GM19438 (cell line): ENCODE results near the gene C1orf167.

ENCODE experiments used
- ATAC-seq: cut with Tn5 transposase; IDR thresholded peaks from one replicate; pipeline ENCODE4 v1.9.1; 2021; ENCODE audit warnings: low read depth; ENCODE audit not compliant: unreplicated experiment

Gene C1orf167, protein sequence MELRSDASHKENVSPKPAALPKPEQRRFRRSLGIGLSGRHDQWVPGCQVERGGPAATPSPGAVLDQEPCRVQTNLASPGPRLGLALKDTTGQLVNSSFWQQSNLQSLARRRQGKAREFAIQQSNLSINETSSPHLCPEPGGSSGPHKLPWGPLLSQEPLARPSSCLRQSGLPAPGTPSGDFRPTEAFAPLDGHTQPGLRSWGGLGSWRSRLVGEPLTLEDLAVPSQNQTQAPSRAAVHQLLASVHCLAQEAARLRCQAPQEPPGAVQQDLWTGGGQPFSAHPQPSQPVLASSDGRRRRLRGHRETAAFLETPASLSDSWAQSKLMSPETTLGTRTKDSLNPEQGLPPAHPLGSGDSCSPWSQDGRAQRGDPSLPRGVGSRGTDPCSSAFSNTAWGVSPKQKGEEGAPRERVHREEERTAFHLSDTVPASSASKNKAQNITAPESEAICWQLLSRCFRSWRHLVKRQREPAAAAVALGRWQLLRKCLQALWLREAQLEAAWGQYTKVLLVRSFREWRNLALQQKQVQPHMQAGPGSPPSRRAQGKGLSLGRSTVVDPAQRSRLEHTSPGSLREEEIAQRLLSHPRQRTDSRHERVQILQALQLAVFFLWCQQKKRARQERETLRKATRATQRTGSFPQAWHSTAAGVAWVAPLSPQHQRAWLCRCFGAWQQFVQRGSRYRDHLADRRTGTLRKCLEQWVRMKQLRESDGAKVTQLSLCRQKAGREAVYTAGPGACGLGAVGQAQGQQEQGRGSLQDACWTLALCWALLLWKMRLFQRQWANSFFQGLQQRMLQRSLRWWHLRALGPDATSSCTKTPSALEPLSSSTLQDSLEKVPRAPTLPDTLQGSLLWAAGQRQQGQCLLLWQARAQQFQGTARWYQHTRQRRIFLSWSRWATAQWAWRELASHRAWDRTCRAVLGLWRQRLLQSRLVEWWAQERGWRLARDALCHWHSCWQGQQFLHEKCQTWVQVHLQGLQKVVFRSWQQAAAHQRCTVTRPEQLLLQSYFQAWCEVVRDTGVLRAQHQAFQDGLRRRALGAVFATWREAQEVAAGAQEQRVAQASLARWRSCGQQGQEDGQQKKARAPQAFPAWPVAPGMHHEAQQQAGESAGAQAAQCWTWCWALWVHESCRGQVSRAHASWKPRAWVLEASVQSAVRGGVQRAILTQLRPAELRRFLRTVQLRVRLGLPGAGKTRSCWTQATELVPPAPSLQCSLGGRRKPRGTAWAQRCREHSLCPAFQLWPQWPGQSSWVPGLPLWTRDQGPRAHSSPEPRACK (N-terminal part only)

DNA sequence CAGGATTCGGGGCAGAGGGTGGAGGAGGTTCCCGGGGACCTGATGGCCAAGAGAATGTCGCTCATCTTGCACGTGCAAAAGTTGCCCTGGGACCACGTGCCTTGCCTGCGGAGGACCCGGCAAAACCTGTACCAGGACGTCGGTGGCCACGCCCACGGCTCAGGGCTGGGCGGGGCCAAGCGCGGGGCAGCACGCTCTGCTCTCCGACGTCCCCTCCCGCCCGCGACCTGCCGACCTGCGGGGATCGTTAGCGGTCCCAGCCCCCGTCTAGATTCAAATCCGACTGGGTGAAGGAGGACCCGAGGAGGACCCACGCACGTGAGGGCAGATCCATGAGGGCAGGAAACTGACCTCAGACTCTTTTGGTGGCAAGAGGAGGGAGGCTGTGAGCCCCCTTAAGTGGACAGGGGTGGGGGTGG is at the start of gene C1orf167:
Gene C1orf167 (plus strand): TSS at position 206 of the 419 bp plus-strand sequence. CDS start 2,208 bp downstream, outside the sequence.
- ATAC-seq, result no peak

DNA sequence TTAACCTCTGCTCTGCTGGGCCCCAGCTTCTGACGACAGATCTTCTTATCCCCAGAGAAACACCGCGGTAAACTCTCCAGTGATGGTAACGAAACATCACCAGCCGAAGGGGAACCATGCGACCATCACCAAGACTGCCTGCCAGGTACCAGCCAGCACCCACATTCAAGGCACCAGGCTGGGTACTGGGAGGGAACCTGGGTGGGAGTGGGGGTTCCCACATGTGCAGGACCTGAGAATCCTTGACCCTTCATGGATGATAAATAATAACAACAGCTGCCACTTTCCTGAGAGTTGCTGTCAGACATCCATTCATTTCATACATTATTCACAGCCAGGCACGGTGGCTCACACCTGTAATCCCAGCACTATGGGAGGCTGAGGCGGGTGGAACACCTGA is 49.7 kb upstream of the C1orf167 start:
- ATAC-seq, result no peak

DNA sequence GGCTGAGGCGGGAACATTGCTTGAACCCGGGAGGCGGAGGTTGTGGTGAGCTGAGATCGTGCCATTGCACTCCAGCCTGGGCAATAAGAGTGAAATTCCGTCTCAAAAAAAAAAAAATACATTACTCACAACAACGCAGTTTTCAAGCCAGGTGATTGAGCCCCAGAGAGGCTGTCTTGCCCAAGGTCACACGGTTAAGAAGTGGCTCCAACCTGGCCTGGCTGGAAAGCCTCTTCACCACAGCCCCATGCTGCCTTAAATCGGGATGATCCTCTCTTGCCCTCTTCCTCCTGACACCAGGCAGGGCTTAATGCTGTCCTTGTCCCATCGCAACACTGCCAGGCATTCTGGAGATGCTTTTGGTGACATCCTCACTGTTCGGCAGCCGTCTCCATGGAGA is 48.9 kb upstream of the C1orf167 start:
- no peak for ATAC-seq

DNA sequence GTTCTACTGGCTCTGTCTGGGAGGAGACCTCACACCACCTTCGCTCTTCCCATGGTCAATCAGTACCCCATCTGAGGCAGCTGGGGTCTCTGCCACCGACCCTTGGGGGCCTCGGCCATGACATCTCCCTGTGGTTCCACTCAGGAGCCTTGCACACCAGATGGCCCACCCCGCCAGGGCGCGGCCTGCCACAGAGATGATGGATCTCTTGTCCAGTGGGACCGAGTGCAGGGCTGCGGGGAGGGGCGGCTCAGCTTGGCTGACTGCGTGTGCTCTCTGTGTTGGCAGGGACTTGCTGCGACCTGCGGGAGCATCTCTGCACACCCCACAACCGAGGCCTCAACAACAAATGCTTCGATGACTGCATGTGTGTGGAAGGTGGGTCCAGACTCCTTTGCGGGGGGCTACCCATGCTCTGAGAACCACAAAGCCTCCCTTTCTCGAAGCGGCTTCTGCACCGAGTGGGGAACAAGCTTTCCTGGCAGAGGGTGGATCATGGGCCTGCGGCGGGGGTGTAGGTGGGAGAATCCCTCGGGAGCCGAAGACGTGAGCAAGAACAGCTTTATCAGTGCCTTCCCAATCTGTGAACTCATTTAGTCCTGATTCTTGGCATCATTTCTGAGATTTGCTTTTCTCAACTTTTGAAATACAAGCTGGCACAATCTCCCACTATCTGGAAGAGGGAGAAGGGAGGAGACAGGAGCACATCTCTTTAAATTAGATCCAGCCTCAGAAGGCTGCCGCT is 47.0 kb upstream of the C1orf167 start:
- ATAC-seq, result no peak

DNA sequence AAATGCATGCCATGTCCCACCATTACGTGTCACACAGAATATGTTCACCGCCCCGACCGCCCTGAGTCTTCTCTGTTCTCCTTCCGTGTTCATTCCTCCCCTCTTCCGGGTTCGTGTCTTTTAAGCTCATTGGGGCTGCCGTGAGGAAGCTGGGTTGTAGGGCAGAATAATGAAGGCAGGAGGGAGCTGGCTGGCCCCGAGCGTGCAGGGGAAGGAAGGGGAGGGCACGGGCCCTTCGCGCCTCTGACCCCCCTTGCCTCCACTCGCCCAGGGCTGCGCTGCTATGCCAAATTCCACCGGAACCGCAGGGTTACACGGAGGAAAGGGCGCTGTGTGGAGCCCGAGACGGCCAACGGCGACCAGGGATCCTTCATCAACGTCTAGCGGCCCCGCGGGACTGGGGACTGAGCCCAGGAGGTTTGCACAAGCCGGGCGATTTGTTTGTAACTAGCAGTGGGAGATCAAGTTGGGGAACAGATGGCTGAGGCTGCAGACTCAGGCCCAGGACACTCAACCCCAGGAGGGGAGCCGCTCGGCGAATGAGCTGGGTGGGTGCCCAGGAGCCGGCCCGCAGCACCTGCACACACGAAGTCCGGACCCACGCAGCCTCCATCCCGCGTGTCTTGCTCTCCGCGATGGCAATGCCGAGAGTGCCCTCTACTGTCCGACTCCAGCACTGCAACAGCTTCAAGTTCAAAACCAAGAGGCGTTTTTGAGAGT is 42.5 kb upstream of the C1orf167 start:
- no peak for ATAC-seq

DNA sequence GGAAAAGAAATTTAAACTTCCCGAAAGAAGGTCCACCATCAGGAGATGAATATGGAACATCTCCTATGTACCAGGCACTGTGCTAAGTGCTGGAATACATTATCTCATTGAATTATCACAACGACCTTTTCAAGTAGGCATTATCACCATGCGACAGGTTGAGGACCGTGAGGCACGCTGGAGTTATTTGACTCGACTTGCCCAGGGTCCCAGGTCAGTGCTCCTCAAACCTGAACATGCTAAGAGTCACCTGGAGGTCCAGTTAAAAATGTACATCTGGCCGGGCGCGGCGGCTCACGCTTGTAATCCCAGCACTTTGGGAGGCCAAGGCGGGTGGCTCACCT is 42.0 kb upstream of the C1orf167 start:
- no peak for ATAC-seq

DNA sequence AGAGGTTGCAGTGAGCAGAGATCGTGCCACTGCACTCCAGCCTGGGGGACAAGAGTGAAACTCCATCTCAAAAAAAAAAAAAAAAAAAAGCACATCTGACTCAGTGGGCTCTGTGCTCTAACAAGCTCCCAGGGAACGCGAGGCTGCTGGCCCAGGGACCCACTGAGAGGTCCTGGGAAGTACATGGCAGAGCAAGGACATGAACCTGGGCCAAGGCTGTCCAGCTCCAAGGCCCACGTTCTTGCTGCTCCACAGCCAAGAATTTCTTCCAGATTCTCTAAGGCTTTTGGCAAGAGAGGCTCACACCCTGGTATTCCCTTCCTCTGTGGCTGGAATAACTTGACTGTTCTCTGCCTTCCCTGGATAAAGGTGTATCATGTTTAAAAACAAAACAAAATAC is 41.5 kb upstream of the C1orf167 start:
- no peak for ATAC-seq

DNA sequence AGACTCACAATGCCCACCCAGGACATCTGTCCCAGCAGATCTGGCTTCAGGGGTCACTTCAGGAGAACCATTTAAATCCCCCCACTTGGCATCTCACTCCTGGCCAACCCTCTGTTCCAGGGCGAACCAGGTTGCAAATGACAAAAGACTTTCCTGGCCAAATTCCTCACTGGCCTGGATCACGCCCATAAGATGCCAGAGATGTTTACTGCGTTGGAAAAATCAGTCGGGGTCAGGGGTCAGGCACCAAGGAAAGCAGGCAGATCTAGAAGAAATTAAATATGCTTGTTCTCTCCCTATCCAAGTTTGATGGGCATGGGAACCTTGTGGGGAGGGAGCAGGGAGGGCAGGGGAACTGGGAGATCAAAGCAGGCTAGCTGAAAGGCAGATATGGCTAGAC is 40.7 kb upstream of the C1orf167 start:
- ATAC-seq, result no peak

DNA sequence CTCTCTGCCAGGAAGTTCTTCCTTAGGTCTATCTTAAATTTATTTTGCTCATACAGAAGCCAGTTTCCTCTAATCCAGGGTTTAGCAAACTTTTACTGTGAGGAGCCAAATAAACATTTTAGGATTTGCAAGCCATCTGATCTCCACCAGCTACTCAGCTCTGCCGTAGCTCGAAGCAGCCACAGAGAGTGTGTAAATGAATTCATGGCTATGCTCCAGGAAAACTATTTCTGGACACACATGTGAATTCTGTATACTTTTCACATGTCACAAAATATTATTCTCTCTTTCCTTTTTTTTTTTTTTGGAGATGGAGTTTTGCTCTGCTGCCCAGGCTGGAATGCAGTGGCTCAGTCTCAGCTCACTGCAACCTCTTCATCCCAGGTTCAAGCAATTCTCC is 39.5 kb upstream of the C1orf167 start:
- ATAC-seq, result no peak

DNA sequence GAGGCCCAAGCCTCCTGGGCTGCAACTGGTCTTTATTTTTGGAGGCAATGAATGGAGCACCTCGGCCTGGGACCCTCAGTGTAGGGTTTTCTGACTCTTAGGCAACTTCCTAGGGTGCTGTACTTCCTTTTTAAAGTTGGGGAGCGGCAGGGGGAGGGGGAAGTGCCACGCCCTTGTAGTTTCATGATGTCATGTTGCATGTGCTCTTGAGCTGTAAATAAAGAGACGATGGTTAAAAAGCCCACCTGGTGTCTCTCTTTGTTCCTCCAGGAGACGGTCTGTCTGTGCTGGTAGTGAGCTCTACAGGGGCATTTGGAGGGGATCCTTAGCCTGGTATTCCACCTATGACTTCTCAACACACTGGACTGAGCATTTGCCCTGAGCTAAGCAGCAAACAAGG is 36.4 kb upstream of the C1orf167 start:
- no peak for ATAC-seq

DNA sequence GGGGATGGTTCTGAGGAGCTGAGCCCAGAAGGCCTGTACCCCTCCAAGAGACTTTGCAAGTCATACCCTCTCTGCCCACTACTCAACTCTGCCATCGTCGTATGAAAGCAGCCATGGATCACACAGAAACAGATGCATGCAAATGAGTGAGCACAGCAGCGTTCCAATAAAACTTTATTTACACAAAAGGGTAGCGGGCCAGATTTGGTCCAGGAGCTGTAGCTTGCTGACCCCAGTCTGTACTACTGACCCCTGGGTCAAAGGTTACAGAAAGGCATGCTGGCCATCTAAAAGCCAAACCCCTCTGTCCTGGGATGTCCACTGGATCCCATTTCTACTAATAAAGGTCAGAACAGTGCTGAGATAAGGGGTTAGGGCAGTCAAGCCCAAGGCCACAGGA is 34.9 kb upstream of the C1orf167 start:
- no peak for ATAC-seq

DNA sequence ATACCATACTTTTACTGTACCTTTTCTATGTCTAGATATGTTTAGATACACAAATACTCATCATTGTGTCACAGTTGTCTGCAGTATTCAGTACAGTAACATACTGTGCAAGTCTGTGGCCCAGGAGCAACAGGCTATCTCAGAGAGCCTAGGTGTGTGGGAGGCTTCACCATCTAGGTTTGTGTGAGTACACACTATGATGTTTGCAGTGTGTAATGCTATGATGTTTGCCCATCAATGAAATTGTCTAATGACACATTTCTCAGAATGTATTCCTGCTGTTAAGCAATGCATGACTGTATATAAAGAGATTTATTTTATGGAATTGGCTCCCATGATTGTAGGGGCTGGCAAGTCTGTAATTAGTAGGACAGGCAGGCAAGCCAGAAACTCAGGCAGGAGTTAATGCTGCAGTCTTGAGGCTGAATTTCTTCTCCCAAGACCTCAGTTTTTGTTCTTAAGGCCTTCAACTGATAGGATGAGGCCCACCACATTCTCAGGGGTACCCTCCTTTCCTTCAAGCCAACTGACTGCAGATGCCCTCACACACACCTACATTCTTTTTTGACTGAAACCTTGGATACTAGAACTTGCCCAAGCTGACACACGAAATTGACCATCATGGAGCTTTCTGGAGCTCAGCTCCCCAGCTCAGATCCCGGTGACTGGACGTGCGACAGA is 33.7 kb upstream of the C1orf167 start:
- ATAC-seq, result no peak

DNA sequence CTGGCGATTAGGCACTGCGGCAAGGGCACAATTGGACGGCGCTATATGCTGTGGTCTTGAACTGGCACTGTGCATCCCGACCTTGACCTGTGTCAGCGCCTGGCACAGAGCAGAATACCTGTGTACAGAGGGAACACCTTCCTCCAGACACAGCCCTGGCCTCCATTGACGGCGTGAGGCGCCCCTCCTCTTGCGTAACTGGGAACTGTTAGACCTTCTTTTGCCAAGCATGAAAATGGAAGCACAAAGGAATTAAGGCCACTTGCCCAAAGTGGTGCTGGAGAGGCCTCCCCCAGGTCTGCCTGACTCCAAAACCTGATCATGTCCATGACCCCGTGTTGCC is 32.9 kb upstream of the C1orf167 start:
- no peak for ATAC-seq

DNA sequence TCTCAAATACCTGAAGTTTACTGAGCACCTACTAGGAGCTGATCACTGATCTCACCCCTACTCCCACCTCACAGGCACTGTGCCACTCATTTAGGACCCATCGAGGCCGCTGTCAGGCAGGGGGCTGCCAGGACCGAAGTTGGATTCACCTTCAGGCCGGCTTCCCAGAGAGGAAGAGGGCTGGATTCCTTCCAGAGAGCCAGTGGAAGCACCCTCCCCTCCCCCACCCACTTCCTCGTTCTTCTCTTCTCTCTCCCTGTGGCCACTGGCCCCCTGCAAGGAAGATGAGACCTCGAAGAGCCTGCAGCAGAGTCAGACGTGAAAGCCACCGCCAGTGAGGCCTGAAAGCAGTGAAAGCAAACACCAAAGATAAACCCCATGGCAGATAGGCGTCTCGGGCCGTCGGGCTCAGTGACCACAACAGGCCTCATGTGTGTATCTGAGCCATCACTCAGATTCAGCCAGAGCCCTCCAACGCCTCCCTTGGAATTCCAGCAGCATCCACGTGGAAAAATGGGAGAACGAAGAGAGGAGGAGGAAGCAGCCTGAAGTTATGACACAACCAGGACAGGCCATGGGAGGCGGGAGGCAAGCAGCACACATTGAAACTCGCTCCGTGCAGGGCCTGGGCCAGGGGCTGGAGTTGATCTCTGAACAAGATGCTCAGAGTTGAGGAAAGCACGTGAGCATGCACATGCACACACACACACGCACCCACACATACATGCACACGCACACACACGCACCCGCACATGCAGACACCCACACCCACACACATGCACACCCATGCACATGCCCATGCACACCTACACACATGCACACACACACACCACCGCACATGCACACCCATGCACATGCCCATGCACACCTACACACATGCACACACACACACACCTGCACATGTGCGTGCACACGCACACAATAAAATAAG is 32.2 kb upstream of the C1orf167 start:
- ATAC-seq, result no peak

DNA sequence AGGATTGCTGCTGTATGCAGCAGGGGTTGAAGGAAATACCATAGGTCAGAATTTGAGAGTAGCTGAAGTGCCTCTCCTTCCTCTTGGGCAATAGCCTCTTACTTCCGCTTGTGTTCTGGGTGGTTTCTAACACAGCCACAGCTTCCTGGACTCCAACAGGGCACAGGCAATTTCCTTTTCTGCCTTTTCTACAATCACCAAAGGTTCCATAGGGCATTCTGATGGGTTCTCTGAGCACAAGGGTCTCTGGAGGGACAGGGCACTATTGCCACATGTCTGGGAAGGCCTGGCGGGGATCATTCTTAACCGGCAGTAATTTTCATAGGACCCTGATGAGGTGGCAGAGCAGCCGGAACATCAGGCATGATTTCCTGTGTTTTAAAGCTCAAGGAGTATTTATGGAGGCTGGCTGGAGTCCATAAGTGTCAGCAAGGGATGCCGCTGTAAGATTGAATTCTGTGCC is 31.5 kb upstream of the C1orf167 start:
- no peak for ATAC-seq

DNA sequence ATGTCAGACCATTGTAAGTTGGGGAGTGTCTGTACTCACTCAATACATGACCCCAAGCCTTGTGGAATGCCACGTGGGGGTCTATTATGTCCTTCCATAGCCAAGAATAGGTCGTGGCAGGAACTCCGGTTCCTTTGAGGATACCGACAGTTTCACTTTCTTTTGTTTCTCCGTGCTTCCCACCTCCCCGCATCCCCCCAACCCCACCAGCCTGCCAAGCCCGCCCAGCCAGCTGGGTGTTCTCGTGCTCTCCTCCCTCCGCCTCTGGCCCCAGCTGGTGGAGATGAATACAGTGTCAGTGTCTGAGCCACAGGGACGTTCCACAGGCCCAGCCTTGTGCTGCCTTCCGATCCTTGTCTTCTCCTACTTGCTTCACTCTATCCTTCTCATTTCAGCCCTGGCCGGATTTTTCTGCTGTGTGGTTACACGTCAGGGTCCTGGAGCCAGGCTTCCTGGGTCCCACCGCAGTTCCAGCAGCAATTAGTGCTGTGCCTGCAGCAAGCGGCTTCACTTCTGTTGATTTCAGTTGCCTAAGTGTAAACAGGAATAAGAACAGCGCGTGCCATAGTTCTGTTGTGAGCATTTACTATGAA is 30.2 kb upstream of the C1orf167 start:
- no peak for ATAC-seq

DNA sequence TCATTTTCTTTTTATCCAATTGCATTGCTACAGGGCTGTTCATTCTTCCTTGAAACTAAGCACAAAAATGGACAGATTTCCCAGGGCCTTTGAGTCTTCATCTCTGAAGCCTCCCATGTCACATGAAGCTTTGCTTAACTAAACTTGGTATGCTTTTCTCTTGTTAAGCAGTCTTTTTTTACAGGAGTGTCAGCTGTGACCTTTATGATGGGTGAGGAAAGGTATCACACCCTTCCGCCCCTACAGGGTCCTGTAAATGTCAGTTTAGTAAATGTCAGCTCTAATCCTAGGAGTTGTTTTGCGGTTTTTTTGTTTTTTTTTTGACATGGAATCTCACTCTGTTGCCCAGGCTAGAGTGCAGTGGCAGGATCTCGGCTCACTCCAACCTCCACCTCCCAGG is 28.7 kb upstream of the C1orf167 start:
- ATAC-seq, result no peak

DNA sequence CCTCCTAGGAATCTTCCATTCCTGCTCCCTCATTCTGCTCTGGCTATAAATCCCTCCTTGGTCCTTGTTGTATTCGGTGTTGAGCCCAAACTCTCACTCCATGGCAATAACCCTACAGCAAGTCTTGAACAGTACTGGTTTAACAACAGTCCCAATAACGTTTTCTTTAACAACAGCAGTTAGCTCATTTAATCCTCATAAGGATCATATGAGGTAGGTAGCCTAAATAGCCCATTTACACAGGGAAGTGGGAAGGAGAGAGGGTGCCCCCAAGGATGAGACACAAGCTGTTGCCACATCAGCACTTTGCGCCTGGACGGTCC is 26.5 kb upstream of the C1orf167 start:
- no peak for ATAC-seq
